Astrocyte (in vitro differentiated cells and primary cell): ENCODE measurements around the gene ANKRD39. TPM values are rescaled to one million over a fixed set of nuclear protein-coding genes. Genes with fewer than 3 reads are reported as not detected.

Experiments used
- DNase-seq: peaks from one replicate; pipeline ENCODE4 v3.0.0-alpha.2; 2010; ENCODE audit warnings: low read depth
- FAIRE-seq: peaks from 2 replicates; lab custom pipeline; 2011; peaks lifted over from hg19 to GRCh38; lab: Jason Lieb, UNC
- H2AFZ ChIP-seq: 2 replicates; pipeline ENCODE4 v1.6.0; 2012; ENCODE audit warnings: low read depth, low read length, inconsistent platforms
- H3K27ac ChIP-seq: 2 replicates; pipeline ENCODE4 v1.5.1; 2011; ENCODE audit warnings: low read depth, low read length, inconsistent platforms
- H3K27me3 ChIP-seq: 2 replicates; pipeline ENCODE4 v1.6.0; 2011; ENCODE audit warnings: low read length, inconsistent platforms; ENCODE audit not compliant: insufficient read depth
- H3K36me3 ChIP-seq: 2 replicates; pipeline ENCODE4 v1.5.1; 2011; ENCODE audit warnings: low read length, inconsistent platforms; ENCODE audit not compliant: insufficient read depth
- H3K4me1 ChIP-seq: 2 replicates; pipeline ENCODE4 v1.5.1; 2011; ENCODE audit warnings: low read length, inconsistent platforms; ENCODE audit not compliant: insufficient read depth
- H3K4me2 ChIP-seq: 2 replicates; pipeline ENCODE4 v1.6.0; 2012; ENCODE audit warnings: low read length, inconsistent platforms
- H3K4me3 ChIP-seq: 2 replicates; pipeline ENCODE4 v1.5.1; 2011; ENCODE audit warnings: low read depth, mild to moderate bottlenecking, low read length, inconsistent platforms; ENCODE audit not compliant: insufficient read depth
- H3K79me2 ChIP-seq: 2 replicates; pipeline ENCODE4 v1.6.0; 2012; ENCODE audit warnings: mild to moderate bottlenecking, low read length, inconsistent platforms; ENCODE audit not compliant: insufficient read depth
- H3K9ac ChIP-seq: 2 replicates; pipeline ENCODE4 v1.6.0; 2012; ENCODE audit warnings: mild to moderate bottlenecking, low read length, inconsistent platforms
- H3K9me3 ChIP-seq: 2 replicates; pipeline ENCODE4 v1.5.1; 2012; ENCODE audit warnings: low read depth, mild to moderate bottlenecking, low read length, inconsistent platforms; ENCODE audit not compliant: insufficient read depth
- H4K20me1 ChIP-seq: 2 replicates; pipeline ENCODE4 v1.6.0; 2012; ENCODE audit warnings: low read length, inconsistent platforms; ENCODE audit not compliant: insufficient read depth
- H3K27ac Mint-ChIP-seq: one replicate; pipeline ENCODE4 v1.8.0; 2021; ENCODE audit warnings: mild to moderate bottlenecking, mixed read lengths; ENCODE audit not compliant: unreplicated experiment
- H3K27me3 Mint-ChIP-seq: one replicate; pipeline ENCODE4 v1.8.0; 2021; ENCODE audit warnings: low read depth, mixed read lengths; ENCODE audit not compliant: unreplicated experiment
- H3K36me3 Mint-ChIP-seq: one replicate; pipeline ENCODE4 v1.8.0; 2021; ENCODE audit warnings: low read depth, mixed read lengths; ENCODE audit not compliant: unreplicated experiment
- H3K4me1 Mint-ChIP-seq: one replicate; pipeline ENCODE4 v1.8.0; 2021; ENCODE audit warnings: low read depth, mixed read lengths; ENCODE audit not compliant: unreplicated experiment
- H3K4me3 Mint-ChIP-seq: one replicate; pipeline ENCODE4 v1.8.0; 2021; ENCODE audit warnings: mild to moderate bottlenecking, moderate library complexity, mixed read lengths; ENCODE audit not compliant: unreplicated experiment
- H3K9me3 Mint-ChIP-seq: one replicate; pipeline ENCODE4 v1.8.0; 2021; ENCODE audit warnings: mild to moderate bottlenecking, mixed read lengths; ENCODE audit not compliant: unreplicated experiment
- CTCF ChIP-seq: IDR thresholded peaks from 2 replicates; pipeline ENCODE4 v1.5.1; 2011; ENCODE audit warnings: low read depth, mild to moderate bottlenecking, inconsistent platforms, low read length, moderate library complexity; ENCODE audit not compliant: insufficient read depth
- EZH2 ChIP-seq: IDR thresholded peaks from 2 replicates; pipeline ENCODE4 v1.6.1; 2012; ENCODE audit warnings: mild to moderate bottlenecking, low read length, inconsistent platforms; ENCODE audit not compliant: insufficient read depth
- total RNA-seq: library from RNA; stranded (reverse); gene quantifications from 2 replicates; pipeline ENCODE4 v1.2.1, GENCODE V29; 2021

Gene ANKRD39
- total RNA-seq, 1 donor from 2014 or later = 13.7 TPM

DNA sequence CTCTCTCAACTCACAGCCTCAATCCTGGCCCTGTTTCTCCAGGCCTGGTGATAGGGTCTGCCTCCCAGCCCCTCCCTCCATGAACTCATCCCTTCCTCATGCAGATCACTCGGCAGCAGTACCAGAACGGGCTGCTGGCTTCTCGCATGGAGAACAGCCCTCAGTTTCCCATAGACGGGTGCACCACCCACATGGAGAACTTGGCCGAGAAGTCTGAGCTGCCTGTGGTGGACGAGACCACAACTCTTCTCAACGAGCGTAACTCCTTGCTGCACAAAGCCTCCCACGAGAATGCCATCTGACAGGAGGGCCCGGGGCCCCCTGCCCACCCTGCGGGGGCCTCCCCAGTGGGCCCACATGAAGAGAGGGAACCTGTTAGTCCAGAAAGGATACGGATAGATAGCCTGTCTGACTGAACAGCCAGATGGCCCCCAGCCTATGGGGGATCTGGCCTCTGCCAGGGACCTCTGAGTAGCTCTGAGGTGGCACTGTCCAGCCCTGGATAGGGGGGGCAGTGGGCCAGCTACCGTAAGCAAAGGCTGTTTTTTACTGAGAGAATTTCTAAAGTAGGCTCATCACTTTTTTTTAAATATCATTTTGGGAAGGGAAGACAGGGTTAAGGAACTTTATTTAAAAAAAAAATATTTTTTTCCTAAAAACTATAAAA, 48.5 kb downstream of the ANKRD39 start:
- Mint-ChIP-seq H3K4me1 (no peaks in the 10 kb centered on the region), H3K9me3 (no peaks in the 10 kb centered on the region), H3K27ac (no peak overlapping the region), H3K36me3 (peaks cover 8% of the 10 kb centered on the region), H3K27me3 (no peaks in the 10 kb centered on the region), H3K4me3 (no peak overlapping the region)
- no peak for TF ChIP-seq EZH2
- TF ChIP-seq CTCF = no peak
- Histone ChIP-seq H4K20me1 (no peaks in the 10 kb centered on the region), H3K27me3 (no peaks in the 10 kb centered on the region), H3K9ac (no peak overlapping the region), H3K79me2 (no peaks in the 10 kb centered on the region), H3K4me2 (no peak overlapping the region), H3K4me1 (no peaks in the 10 kb centered on the region), H2AFZ (no peak overlapping the region), H3K27ac (no peak overlapping the region), H3K9me3 (no peaks in the 10 kb centered on the region), H3K4me3 (no peak overlapping the region), H3K36me3 (no peaks in the 10 kb centered on the region)
- FAIRE-seq (no peak), DNase-seq (no peak)

- no peak overlapping the region for H3K27ac Mint-ChIP-seq
- no peak for TF ChIP-seq EZH2
- TF ChIP-seq CTCF = no peak
These were observed 49.5 kb downstream of the ANKRD39 start for GRCh38 chr2:96808176-96808837.

DNA sequence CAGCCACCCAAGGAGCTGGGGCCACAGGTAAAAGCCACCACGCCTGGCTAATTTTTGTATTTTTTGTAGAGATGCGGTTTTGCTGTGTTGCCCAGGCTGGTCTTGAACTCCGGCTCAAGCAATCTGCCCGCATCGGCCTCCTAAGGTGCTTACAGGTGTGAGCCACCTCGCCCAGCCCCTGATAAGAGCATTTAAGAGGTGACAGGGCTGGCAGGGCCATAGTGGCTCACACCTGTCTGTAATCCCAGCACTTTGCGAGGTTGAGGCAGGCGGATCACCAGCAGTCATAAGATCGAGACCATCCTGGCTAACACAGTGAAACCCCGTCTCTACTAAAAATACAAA, 50.7 kb downstream of the ANKRD39 start:
- DNase-seq (no peak), FAIRE-seq (no peak)
- no peak overlapping the region for H2AFZ ChIP-seq
- peaks cover 10% of the 10 kb centered on the region for H3K36me3 Mint-ChIP-seq
- H3K4me1 Mint-ChIP-seq = no peaks in the 10 kb centered on the region
- TF ChIP-seq EZH2 (no peak), CTCF (no peak)
- no peaks in the 10 kb centered on the region for H4K20me1 ChIP-seq
- no peaks in the 10 kb centered on the region for H3K27me3 ChIP-seq
- no peaks in the 10 kb centered on the region for H3K4me1 ChIP-seq
- H3K4me3 Mint-ChIP-seq = no peak overlapping the region
- H3K27ac Mint-ChIP-seq = no peak overlapping the region
- H3K36me3 ChIP-seq = no peaks in the 10 kb centered on the region
- H3K4me2 ChIP-seq = no peak overlapping the region
- H3K9ac ChIP-seq = no peak overlapping the region
- H3K27ac ChIP-seq = no peak overlapping the region
- no peak overlapping the region for H3K4me3 ChIP-seq
- H3K9me3 ChIP-seq = no peaks in the 10 kb centered on the region
- H3K9me3 Mint-ChIP-seq = no peaks in the 10 kb centered on the region
- no peaks in the 10 kb centered on the region for H3K79me2 ChIP-seq
- H3K27me3 Mint-ChIP-seq = no peaks in the 10 kb centered on the region

More at GRCh38 chr2:96808176-96808837, 49.5 kb downstream of the ANKRD39 start:
- no peaks in the 10 kb centered on the region for H3K4me1 ChIP-seq
- no peak for DNase-seq
- H3K36me3 ChIP-seq = no peaks in the 10 kb centered on the region
- H3K27ac ChIP-seq = no peak overlapping the region
- Mint-ChIP-seq H3K4me3 (no peak overlapping the region), H3K36me3 (peaks cover 8% of the 10 kb centered on the region), H3K27me3 (no peaks in the 10 kb centered on the region), H3K4me1 (no peaks in the 10 kb centered on the region), H3K9me3 (no peaks in the 10 kb centered on the region)
- H2AFZ ChIP-seq = no peak overlapping the region
- H4K20me1 ChIP-seq = no peaks in the 10 kb centered on the region
- H3K9ac ChIP-seq = no peak overlapping the region
- no peaks in the 10 kb centered on the region for H3K79me2 ChIP-seq
- H3K4me3 ChIP-seq = no peak overlapping the region
- no peaks in the 10 kb centered on the region for H3K27me3 ChIP-seq
- no peak overlapping the region for H3K4me2 ChIP-seq
- no peak for FAIRE-seq
- no peaks in the 10 kb centered on the region for H3K9me3 ChIP-seq
